HG03442 (cell line): ENCODE results near the gene KLK15.
"Not testable (repeated sequence)": the region's sequence is repeated elsewhere in the genome, so short reads cannot be mapped to it uniquely, and the experiment has no call there.

Experiments
- ATAC-seq: cut with Tn5 transposase; IDR thresholded peaks from one replicate; pipeline ENCODE4 v1.9.1; 2021; ENCODE audit warnings: mild to moderate bottlenecking, moderate library complexity; ENCODE audit not compliant: unreplicated experiment

The KLK15 gene

GRCh38 chr19:50796634-50797428, 36.5 kb downstream of the KLK15 start:
- no peak for ATAC-seq

GRCh38 chr19:50796128-50796633, 37.2 kb downstream of the KLK15 start:
- ATAC-seq, result no peak

- no peak for ATAC-seq
Measured at GRCh38 chr19:50795664-50796073, 37.7 kb downstream of the KLK15 start.

GRCh38 chr19:50794876-50795663, 38.3 kb downstream of the KLK15 start:
- no peak for ATAC-seq

GRCh38 chr19:50794074-50794875, 39.1 kb downstream of the KLK15 start:
- no peak for ATAC-seq

GRCh38 chr19:50793558-50794065, 39.8 kb downstream of the KLK15 start:
- ATAC-seq, result no peak

GRCh38 chr19:50792272-50793250, 40.8 kb downstream of the KLK15 start:
- no peak for ATAC-seq

- ATAC-seq, result no peak
Measured at GRCh38 chr19:50791594-50792271, 41.6 kb downstream of the KLK15 start.

GRCh38 chr19:50790922-50791467, 42.4 kb downstream of the KLK15 start:
- no peak for ATAC-seq

GRCh38 chr19:50790396-50790795, 43.0 kb downstream of the KLK15 start, which contains the start of gene ACP4:
ACP4 (plus strand) TSS chr19:50790415; CDS start chr19:50790415, 0 bp downstream.
- ATAC-seq, result no peak

- ATAC-seq, result no peak
Measured at GRCh38 chr19:50785329-50785728, 48.0 kb downstream of the KLK15 start.

- ATAC-seq, result no peak
Measured at GRCh38 chr19:50784710-50785109, 48.7 kb downstream of the KLK15 start.

- not testable (repeated sequence) for ATAC-seq
Measured at GRCh38 chr19:50783848-50784152, 49.6 kb downstream of the KLK15 start.

GRCh38 chr19:50780753-50781435, 52.5 kb downstream of the KLK15 start:
- ATAC-seq, result no peak

- ATAC-seq, result no peak
Measured at GRCh38 chr19:50779504-50780457, 53.6 kb downstream of the KLK15 start.

GRCh38 chr19:50778906-50779430, 54.4 kb downstream of the KLK15 start:
- no peak for ATAC-seq

GRCh38 chr19:50777830-50778303, 55.5 kb downstream of the KLK15 start:
- no peak for ATAC-seq
